Epidermal melanocyte (primary cell): ENCODE data around the gene SLC12A8.

Experiments
- DNase-seq: peaks from one replicate; pipeline ENCODE4 v3.0.0; 2011; ENCODE audit warnings: low spot score; ENCODE audit not compliant: insufficient read length

SLC12A8 gene

GRCh38 chr3:125055913-125056745 is 156.4 kb downstream of the SLC12A8 start, which contains the start of gene HEG1:
Gene HEG1, minus strand, starts transcription at chr3:125055997. Its CDS starts 107 bp downstream, at chr3:125055890.
- peak; percentile 78 for DNase-seq

DNA sequence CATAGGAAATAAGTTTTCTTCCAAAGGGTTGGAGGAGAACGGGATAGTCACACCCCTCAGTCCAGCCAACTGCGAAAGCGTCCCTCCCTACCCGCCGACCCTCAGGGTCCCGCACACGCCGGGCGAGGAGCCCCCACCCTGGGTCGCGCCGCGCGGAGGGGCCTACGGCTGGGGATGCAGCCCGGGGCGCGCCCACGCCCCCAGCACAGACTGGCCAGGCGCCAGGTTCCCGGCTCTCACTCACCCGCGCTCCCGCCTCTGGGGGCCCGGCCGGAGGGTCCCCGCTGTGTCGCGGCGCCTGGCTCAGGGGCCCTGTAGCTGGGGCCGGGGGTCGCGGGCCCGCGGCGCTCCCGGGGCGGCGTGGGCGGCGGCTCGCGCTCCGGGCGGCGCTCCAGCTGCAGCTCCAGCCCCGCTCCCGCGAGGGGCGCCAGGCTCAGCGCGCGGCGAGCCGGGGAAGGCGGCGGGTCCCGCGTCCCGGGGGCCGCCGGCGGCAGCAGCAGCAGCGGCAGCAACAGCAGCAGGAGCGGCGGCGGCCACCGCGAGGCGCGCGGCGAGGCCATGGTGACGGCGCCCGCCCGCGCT is 157.1 kb downstream of the SLC12A8 start:
- no peak for DNase-seq

DNA sequence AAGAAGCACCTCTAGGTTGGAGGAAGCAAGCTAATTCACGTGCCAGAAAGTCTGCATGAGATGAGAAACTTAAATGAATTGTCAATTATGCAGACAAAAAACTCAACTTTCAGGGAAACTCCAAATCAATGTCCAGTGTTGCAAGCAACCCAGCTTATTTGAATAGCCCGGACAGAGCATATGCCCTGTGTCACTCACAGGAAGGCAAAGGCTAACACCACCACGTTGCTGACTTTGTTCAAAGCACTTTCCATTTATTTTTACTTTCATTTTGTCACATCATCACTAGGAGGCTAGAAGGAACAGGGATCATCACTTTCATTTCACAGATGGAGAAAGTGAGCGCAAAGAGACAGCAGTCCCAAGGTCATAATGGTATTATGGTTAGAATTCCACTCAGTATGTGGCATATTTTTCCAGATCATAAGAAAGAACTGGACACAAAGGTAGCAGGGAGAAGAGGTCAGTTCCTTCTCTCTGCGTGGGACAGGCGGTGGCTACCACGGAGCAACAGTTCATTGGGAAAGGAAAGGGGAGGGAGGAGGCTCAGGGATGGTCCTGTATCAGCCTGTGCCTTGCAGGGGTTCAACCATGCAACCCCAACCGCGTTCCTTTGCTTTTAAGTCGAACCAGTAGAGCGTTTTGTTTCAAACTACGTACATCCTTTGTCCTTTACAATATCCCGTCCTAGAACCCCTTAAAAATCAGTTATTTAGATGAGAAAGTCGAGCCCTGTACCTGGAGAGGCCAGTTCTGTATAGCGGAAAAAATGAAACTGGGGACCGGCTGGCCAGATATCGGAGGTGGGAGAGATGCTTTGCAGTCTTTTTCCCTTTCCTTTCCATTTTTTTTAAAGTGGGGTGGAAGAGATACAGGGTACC is 157.9 kb downstream of the SLC12A8 start:
- peak; percentile 70 for DNase-seq

- DNase-seq, result no peak
These were observed 158.5 kb downstream of the SLC12A8 start for GRCh38 chr3:125054062-125054448.

GRCh38 chr3:125053304-125053699 is 159.2 kb downstream of the SLC12A8 start:
- no peak for DNase-seq

- DNase-seq, result peak; percentile 73
These were observed 159.8 kb downstream of the SLC12A8 start for GRCh38 chr3:125052624-125053303.

- DNase-seq, result peak; percentile 45
These were observed 160.6 kb downstream of the SLC12A8 start for GRCh38 chr3:125051715-125052581.

- no peak for DNase-seq
These were observed 161.3 kb downstream of the SLC12A8 start for GRCh38 chr3:125051205-125051604.

DNA sequence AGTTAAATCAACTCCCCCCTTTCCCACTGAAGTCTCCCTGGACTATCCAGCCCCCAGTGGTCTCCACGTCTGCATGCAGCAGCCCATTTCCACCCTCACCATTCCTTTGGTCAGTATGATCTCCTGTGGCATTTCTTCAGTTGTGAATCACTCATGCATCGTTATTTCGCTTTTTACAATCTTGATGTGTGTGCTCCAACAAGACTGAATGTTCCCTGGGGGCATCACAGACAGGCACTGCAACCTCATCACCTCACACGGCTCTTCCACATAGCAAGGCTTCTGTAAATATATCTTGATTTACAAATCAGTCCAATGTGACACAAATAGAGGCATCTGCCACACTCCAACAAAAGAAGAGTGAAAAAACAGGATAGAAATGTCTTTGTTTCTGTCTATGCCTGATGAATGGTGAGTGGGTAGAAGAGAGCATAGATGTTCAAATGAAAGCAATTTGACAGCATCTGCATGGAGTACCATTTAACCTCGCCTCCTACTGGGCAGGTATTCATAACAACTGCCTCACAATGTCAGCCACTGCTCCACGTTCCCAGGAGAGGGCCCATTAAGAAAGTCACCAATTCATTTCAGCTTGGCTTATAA is 162.0 kb downstream of the SLC12A8 start:
- DNase-seq, result no peak

DNA sequence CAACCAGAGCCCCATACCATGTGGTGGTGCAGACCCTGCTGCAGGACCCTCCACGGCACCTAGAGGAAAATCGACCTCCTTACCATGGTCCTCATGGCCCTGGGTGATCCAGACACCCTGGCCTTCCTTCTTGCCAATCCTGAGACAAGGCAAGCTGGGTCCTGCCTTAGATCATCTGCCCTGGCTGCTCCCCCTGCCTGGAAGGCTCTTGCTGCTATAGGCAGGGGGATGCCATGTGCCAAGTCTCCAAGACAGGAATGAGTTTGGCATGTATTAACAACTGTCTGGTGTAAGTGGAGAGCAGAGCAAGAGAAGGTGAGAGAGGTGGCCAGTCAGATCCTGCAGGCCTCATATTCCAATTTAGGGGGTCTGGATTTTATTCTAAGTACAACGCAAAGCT is 164.3 kb downstream of the SLC12A8 start:
- DNase-seq, result no peak

- DNase-seq, result peak; percentile 61
These were observed 166.6 kb downstream of the SLC12A8 start for GRCh38 chr3:125045965-125046364.

DNA sequence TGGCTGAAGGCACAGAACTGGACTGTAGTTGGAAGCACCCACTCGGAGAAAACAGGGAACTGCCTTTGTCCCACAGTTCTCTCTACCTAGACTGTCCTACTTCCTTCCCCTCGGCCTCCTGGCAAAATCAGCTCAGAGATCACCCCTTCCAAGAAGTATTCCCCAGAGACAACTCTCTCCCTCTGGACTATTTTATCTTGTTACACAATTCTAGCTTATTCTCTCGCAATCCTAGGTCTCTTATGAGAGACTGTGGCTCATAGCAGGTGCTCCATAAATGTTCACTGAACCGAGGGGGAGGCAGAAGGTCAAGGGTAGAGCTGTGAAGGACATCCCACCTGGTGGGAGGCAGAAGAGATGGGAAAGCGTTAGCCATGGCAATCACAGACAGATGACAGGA is 167.4 kb downstream of the SLC12A8 start:
- DNase-seq, result no peak

GRCh38 chr3:125043599-125044151 is 168.9 kb downstream of the SLC12A8 start:
- no peak for DNase-seq

- no peak for DNase-seq
These were observed 169.7 kb downstream of the SLC12A8 start for GRCh38 chr3:125042725-125043406.

DNA sequence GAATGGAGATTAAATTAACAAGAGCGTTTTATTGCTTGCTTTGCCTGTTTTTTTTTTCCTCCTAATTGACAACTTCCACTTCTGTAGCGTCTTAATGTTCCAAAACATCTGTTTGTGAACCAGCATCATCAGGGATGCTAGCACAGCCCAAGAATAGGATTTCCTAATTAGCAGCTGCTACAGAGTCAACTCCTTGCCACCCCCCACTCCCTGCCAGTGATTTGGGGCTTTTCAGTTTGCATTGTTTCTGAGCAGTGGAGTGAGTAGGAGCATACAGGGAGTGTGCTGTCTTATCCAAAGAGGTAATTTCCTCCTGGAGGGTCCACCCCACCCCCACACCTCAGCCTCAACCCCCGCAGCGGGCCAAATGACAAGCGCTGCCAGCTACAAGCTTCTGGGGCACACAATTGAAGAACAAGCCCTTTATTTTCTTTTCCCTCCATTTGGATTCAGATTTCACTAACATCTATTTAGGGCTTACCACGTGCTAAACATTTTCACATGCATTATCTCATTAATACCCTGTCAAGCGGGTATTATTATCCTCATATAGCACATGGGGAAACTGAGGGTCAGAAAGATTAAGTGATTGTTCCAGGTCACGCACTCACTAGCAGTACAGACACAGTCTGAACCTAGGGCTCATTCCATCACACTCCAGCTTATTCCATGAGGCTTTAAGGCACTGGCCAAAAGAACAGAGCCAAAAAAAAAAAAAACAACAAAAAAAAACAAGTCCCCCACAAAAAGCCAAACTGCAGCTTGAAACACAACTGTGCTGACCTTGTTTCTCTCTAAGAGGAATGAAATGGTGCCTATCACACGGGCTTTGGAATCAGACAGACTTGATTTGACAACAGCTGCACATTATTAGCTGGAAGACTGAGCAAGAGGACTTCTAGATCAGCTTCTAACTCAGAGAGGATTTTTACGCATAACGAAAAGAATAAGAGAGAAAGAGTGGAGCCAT is 173.1 kb downstream of the SLC12A8 start:
- DNase-seq, result no peak

- no peak for DNase-seq
These were observed 174.9 kb downstream of the SLC12A8 start for GRCh38 chr3:125037498-125038150.

GRCh38 chr3:125035217-125035616 is 177.3 kb downstream of the SLC12A8 start:
- DNase-seq, result no peak
